ENCODE results near the gene CDK4. TPM values are rescaled to one million over a fixed set of nuclear protein-coding genes. Genes with fewer than 3 reads are reported as not detected.

The CDK4 gene
- total RNA-seq, 1 experiment from 2014 or later, result 156 TPM

DNA sequence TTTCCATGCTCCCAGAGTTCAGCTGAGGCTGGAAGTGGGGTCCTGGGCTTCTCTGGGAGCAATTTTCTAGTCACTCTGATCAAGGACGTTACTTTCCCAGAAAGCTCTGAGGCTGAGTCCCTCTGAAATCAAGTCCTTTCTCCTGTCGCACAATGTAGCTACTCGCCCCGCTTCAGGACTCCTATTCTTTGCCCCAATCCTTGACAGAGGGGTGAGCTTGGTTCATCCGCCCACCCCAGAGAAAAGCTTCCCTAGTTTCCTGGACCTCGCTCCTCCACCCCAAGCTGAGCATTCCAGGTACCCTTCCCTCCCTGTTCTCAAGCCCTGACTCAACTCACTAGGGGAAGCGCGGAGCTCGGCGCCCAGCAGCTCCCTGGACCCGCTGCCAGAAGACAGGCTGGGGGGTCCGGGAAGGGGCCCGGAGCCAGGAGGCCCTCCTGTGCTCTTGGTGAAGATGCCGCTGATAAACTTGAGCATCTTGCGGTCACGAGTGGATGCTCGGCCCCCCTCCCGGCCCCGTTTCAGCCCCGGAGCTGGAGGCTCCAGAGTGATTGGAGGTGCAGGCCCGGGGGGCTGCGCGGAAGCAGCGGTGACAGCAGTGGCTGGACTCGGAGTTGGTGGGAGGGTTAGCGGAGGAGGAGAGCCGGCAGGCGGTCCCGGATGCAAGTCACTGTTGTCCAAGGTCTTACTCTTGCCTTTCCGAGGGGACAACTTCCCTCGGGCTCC is 15.2 kb downstream of the CDK4 start:
- TF ChIP-seq, protein P1, sequence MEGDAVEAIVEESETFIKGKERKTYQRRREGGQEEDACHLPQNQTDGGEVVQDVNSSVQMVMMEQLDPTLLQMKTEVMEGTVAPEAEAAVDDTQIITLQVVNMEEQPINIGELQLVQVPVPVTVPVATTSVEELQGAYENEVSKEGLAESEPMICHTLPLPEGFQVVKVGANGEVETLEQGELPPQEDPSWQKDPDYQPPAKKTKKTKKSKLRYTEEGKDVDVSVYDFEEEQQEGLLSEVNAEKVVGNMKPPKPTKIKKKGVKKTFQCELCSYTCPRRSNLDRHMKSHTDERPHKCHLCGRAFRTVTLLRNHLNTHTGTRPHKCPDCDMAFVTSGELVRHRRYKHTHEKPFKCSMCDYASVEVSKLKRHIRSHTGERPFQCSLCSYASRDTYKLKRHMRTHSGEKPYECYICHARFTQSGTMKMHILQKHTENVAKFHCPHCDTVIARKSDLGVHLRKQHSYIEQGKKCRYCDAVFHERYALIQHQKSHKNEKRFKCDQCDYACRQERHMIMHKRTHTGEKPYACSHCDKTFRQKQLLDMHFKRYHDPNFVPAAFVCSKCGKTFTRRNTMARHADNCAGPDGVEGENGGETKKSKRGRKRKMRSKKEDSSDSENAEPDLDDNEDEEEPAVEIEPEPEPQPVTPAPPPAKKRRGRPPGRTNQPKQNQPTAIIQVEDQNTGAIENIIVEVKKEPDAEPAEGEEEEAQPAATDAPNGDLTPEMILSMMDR (conservative IDR thresholded peaks at IDR 0.05), result no peak
- TF ChIP-seq EZH2 (IDR thresholded peaks at IDR 0.05; ENCODE audit: low read depth), result no peak
- Histone ChIP-seq H3K9me3 (ENCODE audit: insufficient read depth, low read depth) (no peaks in the 10 kb centered on the region), H3K4me3 (no peak overlapping the region), H2AFZ (no peak overlapping the region), H3F3A (ENCODE audit: insufficient read depth, low read depth) (peaks cover 5% of the 10 kb centered on the region; the same call in 1 of the 2 replicates), H3K4me1 (replicated peaks; ENCODE audit: insufficient read depth) (no peaks in the 10 kb centered on the region), H3K9me2 (ENCODE audit: insufficient read depth) (no peaks in the 10 kb centered on the region), H3K27ac (no peak overlapping the region), H3K36me3 (ENCODE audit: low read depth) (no peaks in the 10 kb centered on the region), H4K20me1 (ENCODE audit: insufficient read depth) (no peaks in the 10 kb centered on the region), H3K79me2 (ENCODE audit: low read depth) (no peaks in the 10 kb centered on the region), H3K27me3 (ENCODE audit: insufficient read depth, low read depth) (peaks cover 14% of the 10 kb centered on the region), H3K4me2 (no peak overlapping the region)
- CTCF ChIA-PET, result interaction anchor here (0.5 kb wide), 1 partner anchor 282 kb away, joined by 5 read pairs; the partner anchor contains the start of gene INHBE
- intact Hi-C loops (cut with micrococcal nuclease; ENCODE audit: unreplicated experiment), result no loop called here
- BruUV-seq (replicated peaks), result no TSS peak
- DNase-seq, result no peak
- POLR2A ChIA-PET (ENCODE audit: unreplicated experiment), result no interaction called here

DNA sequence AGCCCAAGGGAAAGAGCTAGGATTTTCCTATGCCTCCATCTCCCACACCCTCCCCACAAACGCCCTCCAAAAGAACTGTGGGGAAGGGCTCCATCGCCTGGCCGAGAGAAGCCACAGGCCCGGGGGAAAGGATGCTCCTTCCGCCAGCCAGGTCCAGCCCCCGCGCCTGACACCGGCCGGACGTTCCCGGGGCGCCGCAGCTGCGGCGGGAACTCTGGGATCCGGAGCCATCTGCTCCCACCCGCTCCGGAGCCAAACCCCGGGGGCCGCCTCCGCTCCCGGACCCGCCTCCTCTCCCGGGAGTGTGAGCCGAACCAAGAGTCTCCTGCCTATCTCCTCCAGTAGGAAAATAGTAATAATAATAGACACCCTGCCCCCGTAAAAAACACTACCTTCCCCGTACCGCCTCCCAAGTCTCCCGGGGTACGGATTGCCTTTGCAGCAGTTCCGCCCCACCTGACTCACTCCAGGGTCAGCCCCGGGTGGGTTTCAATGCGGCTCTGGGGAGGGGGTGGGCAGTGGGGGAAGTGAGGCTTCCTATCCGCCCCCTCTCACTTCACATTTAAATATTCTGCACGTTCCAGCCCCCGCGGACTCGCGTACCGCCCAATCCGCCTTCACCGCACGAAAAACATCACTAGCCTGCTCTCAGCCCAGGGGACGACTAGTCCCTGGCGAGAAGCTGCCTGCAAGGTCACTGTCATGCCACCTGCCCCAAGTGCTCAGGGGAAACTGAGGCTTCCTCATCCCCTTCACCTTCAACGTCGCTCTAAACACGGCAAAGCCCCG is 16.0 kb downstream of the CDK4 start:
- Histone ChIP-seq H3K9me2 (ENCODE audit: insufficient read depth) (no peaks in the 10 kb centered on the region), H3K4me3 (no peak overlapping the region), H3K36me3 (ENCODE audit: low read depth) (no peaks in the 10 kb centered on the region), H3K4me1 (replicated peaks; ENCODE audit: insufficient read depth) (no peaks in the 10 kb centered on the region), H2AFZ (no peak overlapping the region), H3K9me3 (ENCODE audit: insufficient read depth, low read depth) (no peaks in the 10 kb centered on the region), H3K4me2 (peak overlapping the region; percentile 23; the same call in 1 of the 2 replicates), H3K79me2 (ENCODE audit: low read depth) (no peaks in the 10 kb centered on the region), H3F3A (ENCODE audit: insufficient read depth, low read depth) (peaks cover 5% of the 10 kb centered on the region; the same call in 1 of the 2 replicates), H4K20me1 (ENCODE audit: insufficient read depth) (no peaks in the 10 kb centered on the region), H3K27me3 (ENCODE audit: insufficient read depth, low read depth) (peaks cover 17% of the 10 kb centered on the region), H3K27ac (no peak overlapping the region)
- BruUV-seq (replicated peaks), result no TSS peak
- ChIA-PET CTCF (interaction anchor here (0.5 to 0.7 kb wide), 2 partner anchors 281 to 477 kb away, joined by 5 to 8 read pairs; partner anchors contain the start of gene INHBE), POLR2A (ENCODE audit: unreplicated experiment) (interaction anchor here (0.6 kb wide), 1 partner anchor 10 kb away, joined by 3 read pairs; no protein-coding TSS in a partner anchor)
- intact Hi-C loops (cut with micrococcal nuclease; ENCODE audit: unreplicated experiment), result no loop called here
- TF ChIP-seq EZH2 (IDR thresholded peaks at IDR 0.05; ENCODE audit: low read depth), result no peak
- TF ChIP-seq, protein P1 (conservative IDR thresholded peaks at IDR 0.05), result no peak
- peak in 1 of 2 experiments; percentile 24 for DNase-seq

DNA sequence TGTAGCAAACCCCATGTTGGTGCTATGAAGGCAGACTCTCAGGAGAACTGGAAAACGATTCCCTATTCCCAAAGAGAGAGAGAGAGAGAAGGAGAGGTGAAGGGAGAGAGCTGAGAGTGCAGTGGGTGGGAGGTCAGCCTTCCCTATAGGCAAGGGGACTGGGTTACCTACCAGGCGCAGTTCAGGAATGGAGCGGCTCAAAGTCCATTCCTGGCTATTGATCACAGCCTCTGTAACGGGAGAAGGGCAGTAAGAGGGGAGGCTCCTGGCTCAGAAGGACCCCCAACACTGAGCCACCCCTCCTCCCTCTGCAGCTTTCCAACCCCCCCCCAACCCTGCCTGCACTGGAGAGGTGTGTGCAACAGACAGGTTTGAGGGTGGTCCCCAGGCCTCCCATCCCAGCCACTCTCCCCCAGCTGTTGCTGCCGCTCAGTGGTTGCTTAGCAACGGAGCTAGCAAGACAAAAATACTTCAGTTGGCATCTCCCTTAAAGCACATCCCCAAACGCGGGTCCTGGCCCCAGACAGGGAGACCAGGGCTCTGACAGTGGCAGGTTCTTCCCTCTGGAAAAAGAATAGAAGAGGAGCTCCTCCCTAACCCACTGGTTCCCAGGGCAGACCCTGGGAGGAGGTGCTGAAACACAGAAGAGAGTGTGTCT is 16.8 kb downstream of the CDK4 start:
- Histone ChIP-seq H3K4me1 (replicated peaks; ENCODE audit: insufficient read depth) (no peaks in the 10 kb centered on the region), H3K36me3 (ENCODE audit: low read depth) (no peaks in the 10 kb centered on the region), H3K4me2 (no peak overlapping the region), H3K27ac (no peak overlapping the region), H2AFZ (no peak overlapping the region), H3K9me2 (ENCODE audit: insufficient read depth) (no peaks in the 10 kb centered on the region), H3K9me3 (ENCODE audit: insufficient read depth, low read depth) (no peaks in the 10 kb centered on the region), H3K4me3 (no peak overlapping the region), H3F3A (ENCODE audit: insufficient read depth, low read depth) (peaks cover 5% of the 10 kb centered on the region; the same call in 1 of the 2 replicates), H3K79me2 (ENCODE audit: low read depth) (no peaks in the 10 kb centered on the region), H4K20me1 (ENCODE audit: insufficient read depth) (no peaks in the 10 kb centered on the region), H3K27me3 (ENCODE audit: insufficient read depth, low read depth) (peaks cover 22% of the 10 kb centered on the region)
- no TSS peak for BruUV-seq (replicated peaks)
- intact Hi-C loops (cut with micrococcal nuclease; ENCODE audit: unreplicated experiment), result no loop called here
- ChIA-PET POLR2A (ENCODE audit: unreplicated experiment) (interaction anchor here (0.6 kb wide), 1 partner anchor 129 kb away, joined by 6 read pairs; no protein-coding TSS in a partner anchor), CTCF (interaction anchor here (0.7 kb wide), 1 partner anchor 476 kb away, joined by 8 read pairs; no protein-coding TSS in a partner anchor)
- TF ChIP-seq, protein P1 (conservative IDR thresholded peaks at IDR 0.05), result no peak
- no peak for TF ChIP-seq EZH2 (IDR thresholded peaks at IDR 0.05; ENCODE audit: low read depth)
- no peak for DNase-seq

Measured in PC-9 (cell line).